ENCODE data around the gene STK32B.
"Not testable (repeated sequence)": the region's sequence is repeated elsewhere in the genome, so short reads cannot be mapped to it uniquely, and the experiment has no call there.

STK32B gene

GRCh38 chr4:5266991-5267390 is 215.7 kb downstream of the STK32B start:
- no peak for DNase-seq (ENCODE audit: low read depth)

GRCh38 chr4:5267408-5267807 is 216.1 kb downstream of the STK32B start:
- DNase-seq (ENCODE audit: low read depth) = no peak

DNA sequence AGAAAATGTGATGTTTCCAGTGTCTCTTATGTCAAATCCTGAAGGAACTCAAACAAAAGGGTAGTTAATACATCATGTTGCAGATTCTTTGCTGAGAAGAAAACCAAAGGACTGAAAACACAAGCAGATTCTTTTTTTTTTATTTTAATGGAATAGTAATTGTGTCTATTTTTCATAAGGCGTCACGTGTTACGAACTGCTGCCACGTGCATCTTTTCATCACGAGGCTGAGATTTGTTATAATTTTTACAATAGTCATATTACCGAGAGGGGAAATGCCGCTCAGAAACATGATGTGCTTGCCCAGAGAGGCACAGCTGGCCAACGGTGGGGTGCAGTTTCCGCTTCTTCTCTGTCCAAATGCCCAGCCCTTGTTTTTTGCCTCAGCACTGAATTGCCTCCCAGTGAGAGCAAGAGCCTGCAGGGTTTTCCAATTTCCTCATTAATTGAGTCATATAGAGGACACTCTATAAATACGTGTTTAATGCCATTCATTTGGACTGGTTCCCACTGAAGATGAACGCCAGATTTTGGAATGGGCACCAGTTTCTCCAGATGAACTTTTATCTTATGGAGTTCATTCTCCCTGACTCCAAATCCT is 225.3 kb downstream of the STK32B start:
- no peak for DNase-seq (ENCODE audit: low read depth)

DNA sequence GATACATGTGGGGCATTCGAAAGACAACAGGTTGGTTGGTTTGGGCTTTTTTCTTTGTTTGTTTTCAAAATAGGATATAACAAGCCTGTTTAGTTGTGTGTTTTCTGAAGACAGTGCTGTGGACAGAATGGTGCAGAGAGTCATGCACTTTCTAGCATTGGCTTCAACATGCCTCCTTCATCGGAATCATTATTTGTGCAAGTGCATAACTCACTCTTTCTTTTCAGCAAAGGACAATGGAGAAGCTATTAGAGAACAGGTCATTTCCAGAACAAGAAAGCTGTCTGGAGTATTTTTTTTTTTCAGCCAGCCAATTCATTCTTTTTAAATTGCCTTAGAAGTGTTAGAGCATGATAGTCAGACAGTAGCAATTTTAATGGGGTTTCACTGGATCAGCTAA is 225.8 kb downstream of the STK32B start:
- no peak for DNase-seq (ENCODE audit: low read depth)

DNA sequence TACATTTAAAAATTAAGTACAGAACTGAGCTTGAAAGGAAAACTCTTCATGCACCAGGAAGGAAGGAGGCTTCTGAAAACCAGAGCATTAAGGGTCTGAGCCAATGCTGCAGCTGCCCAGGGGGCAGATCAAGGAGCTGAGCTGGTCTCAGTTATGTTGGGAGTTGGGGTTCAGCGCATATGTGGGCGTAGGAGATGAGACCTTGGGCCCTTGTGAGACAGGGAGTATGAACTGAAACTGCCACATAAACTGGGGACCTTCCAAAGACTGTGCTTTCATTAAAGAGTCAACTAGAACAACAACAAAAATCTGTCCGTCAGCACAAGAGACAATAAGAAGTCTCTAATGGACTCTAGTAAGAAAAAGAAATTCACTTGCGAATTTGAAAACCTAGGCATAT is 226.9 kb downstream of the STK32B start:
- no peak for DNase-seq (ENCODE audit: low read depth)

DNA sequence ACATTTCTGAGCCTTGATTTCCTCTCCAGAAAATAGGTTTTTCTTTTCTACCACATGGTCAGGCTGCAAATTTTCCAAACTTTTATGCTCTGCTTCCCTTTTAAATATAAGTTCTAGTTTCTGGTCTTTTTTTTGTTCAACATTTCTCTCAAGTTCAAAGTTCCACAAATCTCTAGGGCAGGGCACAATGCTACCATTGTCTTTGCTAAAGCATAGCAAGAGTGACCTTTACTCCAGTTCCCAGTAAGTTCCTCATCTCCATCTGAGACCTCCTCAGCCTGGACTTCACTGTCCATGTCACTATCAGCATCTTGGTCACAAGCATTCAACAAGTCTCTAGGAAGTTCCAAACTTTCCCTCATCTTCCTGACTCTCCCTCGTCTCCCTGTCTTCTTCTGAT is 228.8 kb downstream of the STK32B start:
- DNase-seq (ENCODE audit: low read depth) = not testable (repeated sequence)

DNA sequence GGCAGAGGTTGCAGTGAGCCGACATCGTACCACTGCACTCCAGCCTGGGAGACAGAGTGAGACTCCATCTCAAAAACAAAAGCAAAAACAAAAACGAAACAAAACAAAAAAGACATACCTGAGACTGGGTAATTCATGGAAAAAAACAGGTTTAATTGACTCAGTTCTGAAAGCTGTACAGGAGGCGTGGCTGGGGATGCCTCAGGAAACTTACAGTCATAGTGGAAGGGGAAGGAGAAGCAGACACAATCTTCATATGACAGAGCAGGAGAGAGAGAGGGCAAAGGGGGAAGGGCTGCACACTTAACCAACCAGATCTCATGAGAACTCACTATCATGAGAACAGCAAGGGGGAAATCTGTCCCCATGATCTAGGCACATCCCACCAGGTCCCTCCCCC is 229.5 kb downstream of the STK32B start:
- DNase-seq (ENCODE audit: low read depth) = no peak

- DNase-seq (ENCODE audit: low read depth) = no peak
These were observed 232.6 kb downstream of the STK32B start for GRCh38 chr4:5283837-5284236.

DNA sequence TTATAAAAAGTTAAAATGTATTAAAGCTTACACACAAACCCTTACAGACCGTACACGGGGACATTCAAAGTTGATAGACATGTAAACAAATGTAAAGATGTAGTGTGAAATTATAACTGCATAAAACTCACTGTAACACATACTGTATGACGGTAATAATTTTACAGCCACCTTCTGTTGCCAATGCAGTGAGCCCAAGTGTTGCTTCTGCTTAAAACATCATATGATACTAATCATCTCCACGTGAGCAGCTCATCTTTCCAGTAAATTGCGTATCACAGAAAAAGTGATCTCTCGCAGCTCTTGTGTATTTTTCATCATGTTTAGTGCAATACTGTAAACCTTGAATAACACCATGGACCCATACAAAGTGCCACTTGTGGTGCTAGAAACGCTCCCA is 233.2 kb downstream of the STK32B start:
- DNase-seq (ENCODE audit: low read depth) = no peak

GRCh38 chr4:5292101-5292500 is 240.8 kb downstream of the STK32B start:
- DNase-seq (ENCODE audit: low read depth) = no peak

DNA sequence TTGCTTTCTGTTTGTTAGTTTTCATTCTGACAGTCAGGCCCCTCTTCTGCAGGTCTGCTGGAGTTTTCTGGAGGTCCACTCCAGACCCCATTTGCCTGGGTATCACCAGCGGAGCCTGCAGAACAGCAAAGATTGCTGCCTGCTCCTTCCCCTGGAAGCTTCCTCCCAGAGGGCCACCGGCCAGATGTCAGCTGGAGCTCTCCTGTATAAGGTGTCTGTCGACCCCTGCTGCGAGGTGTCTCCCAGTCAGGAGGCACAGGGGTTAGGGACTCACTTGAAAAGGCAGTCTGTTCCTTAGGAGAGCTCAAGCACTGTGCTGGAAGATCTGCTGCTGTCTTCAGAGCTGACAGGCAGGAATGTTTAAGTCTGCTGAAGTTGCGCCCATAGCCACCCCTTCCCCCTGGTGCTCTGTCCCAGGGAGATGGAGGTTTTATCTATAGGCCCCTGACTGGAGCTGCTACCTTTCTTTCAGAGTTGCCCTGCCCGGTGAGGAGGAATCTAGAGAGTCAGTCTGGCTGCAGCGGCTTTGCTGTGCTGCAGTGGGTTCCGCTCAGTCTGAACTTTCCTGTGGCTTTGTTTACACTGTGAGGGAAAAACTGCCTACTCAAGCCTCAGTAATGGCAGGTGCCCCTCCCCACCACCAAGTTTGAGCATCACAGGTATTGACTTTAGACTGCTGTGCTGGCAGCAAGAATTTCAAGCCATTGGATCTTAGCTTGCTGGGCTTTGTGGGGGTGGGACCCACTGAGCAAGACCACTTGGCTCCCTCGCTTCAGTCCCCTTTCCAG is 246.9 kb downstream of the STK32B start:
- not testable (repeated sequence) for DNase-seq (ENCODE audit: low read depth)

DNA sequence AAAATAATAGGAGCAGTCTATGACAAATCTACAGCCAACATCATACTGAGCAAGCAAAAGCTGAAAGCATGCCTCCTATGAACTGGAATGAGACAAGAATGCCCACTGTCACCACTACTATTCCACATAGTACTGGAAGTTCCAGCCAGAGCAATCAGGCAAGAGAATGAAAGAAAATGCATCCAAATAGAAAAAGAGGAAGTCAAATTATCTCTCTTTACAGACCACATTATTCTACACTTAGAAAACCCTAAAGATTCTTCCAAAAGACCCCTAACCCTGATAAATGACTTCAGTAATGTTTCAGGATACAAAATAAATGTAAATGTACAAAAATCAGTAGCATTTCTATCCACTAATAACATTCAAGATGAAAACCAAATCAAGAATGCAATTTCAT is 249.0 kb downstream of the STK32B start:
- DNase-seq (ENCODE audit: low read depth) = no peak

DNA sequence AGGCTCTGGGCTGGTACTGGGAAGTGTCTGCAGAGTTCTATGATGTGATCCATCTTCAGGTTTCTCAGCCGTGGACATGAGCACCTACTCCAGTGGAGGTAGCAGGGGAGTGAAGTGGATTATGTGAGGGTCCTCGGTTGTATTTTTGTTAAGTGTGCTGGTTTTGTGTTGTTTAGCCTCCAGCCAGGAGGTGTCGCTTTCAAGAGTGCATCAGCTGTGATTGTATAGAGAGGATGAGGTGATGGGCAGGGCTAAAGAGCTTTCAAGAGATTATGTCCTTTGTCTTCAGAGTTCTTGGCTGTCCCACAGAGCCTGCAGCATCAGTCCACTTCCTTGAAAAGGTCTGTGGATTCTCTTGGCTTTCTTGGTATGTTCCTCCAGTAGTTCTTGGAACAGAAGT is 256.6 kb downstream of the STK32B start:
- no peak for DNase-seq (ENCODE audit: low read depth)

DNA sequence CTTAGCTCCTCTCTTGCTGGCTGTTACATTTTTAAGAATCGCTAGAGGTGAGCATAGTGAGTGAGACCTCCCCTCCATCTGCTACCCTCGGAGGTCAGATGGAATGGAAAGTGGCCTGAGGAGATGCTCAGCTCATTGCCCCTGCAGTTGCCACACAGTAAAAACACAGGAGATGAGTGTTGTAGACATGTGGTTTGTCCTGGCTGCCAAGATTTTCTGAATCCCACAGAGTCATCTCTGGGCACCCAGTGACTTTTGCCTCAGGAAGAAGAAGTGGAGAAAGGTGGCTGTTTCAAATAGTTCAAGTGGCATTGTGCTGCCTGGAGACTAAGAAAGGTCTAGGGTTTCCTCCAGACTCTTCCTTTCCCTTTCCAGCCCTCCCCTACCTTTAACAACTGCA is 271.0 kb downstream of the STK32B start:
- no peak for DNase-seq (ENCODE audit: low read depth)

DNA sequence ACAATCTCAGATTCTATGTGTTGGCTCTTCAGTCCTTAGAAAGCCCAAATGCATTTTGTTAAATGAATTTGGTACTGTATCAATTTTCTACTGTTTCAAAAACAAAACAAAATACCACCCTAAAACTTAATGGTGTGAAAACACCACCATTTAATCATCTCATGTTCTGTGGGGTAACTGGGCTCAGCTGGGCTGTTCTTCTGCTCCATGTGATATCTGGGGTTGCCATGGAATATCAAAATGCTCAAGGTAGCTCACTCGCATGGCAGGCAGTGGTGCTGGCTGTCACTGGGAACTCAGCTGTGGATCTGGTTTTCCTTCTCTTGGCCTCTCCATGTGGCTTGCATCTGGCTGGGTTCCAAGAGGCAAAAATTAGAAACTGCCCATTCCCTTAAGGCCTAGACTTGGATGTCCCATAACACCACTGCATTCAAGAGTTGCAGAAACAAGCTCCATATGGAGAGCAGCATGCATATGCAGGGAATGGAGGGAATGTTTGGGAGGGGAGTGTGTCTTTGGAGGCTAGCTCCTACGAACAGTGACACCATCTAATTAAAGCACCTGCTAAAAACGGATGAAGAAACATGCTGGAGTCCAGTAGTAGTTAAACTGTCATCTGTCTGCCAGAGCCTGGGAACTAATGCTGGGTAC is 279.2 kb downstream of the STK32B start:
- DNase-seq (ENCODE audit: low read depth) = no peak

DNA sequence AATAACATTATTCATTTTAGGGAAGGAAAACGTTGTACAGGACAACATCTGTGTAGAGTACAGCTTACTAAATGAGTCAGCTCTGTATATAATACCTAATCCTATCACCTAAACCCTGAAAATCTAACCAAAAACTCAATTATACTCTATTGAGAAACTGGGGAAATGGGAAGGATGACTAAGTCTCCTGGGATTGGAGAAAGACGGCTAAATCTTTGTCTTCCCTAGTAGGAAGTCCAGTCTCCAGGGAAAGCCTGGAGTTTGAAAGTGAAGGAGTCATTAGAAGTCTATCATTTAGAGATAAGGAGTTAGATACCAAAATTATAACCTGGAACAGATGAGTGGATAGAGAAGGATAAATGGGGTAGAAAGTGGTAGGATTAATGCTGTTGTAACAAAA is 286.5 kb downstream of the STK32B start:
- no peak for DNase-seq (ENCODE audit: low read depth)

GRCh38 chr4:5338531-5338930 is 287.3 kb downstream of the STK32B start:
- DNase-seq (ENCODE audit: low read depth) = no peak

DNA sequence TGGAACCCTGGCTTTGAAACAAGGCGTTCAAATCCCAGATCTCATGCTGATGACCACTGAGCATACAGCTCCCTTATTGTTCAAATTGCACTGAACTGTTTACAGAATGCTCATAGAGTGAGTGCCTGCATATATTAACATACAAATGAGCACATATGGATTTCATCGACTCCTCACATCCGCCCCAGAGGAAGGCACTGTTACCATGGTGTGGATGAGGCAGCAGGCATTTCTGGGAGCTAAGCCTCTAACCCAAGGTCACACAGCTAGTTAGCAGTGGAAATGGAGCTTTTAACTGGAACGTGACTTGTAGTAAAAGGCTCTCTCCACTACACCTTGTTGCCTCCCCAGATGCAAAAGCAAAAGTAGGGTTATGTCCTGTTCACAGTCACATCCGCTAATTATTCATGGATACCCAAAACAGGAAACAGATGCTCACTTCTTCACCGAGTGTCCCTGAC is 289.7 kb downstream of the STK32B start:
- DNase-seq (ENCODE audit: low read depth) = no peak

DNA sequence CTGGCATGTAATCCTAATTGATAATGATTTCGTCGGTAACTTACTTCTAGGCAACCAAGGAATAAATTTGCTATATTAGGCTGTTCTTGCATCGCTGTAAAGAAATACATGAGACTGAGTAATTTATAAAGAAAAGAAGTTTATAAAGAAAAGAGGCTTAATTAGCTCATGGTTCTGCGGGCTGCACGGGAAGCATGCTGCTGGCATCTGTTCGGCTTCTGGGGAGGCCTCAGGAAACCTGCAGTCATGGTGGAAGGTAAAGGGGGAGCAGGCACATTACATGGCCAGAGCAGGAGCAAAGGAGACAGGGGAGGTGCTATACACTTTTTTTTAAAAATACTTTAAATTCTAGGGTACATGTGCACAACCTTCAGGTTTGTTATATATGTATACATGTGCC is 290.2 kb downstream of the STK32B start:
- DNase-seq (ENCODE audit: low read depth) = no peak

GRCh38 chr4:5355846-5356245 is 304.6 kb downstream of the STK32B start:
- no peak for DNase-seq (ENCODE audit: low read depth)

- DNase-seq (ENCODE audit: low read depth) = no peak
These were observed 306.6 kb downstream of the STK32B start for GRCh38 chr4:5357870-5358269.

GRCh38 chr4:5361968-5362367 is 310.7 kb downstream of the STK32B start:
- DNase-seq (ENCODE audit: low read depth) = no peak

DNA sequence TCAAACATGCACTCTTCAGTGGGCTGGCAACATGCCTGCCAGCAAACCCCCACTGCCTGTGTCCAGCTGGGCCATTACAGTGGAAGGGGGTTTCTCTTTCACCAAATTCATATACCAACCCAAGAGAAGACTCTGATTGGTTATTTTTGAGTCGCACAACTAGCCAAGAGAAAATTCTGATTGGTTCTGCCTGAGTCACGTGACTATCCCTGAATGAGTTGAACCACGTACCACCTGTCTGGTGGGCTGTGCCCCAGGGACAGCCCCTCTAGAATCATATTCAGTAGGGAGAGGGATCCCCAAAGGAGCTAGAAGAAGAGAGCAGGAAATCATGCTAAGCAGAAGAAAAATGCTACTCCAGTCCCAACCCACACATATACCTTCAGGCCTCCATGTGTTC is 313.1 kb downstream of the STK32B start:
- DNase-seq (ENCODE audit: low read depth) = no peak
